Left ventricle myocardium inferior (tissue), 1 donor: Measurements from ENCODE around the gene EHD4. TPM values are rescaled to one million over a fixed set of nuclear protein-coding genes. Genes with fewer than 3 reads are reported as not detected.

ENCODE experiments used
- DNase-seq: peaks from one replicate; pipeline ENCODE4 v3.0.0-alpha.2; 2020
- H3K27ac ChIP-seq: fragments of 200-600 bp; replicated peaks from 2 replicates; pipeline ENCODE4 v1.8.0; 2021
- H3K27me3 ChIP-seq: fragments of 200-600 bp; 2 replicates; pipeline ENCODE4 v1.8.0; 2021; ENCODE audit warnings: low read depth
- H3K36me3 ChIP-seq: fragments of 200-600 bp; 2 replicates; pipeline ENCODE4 v1.8.0; 2021
- H3K4me1 ChIP-seq: fragments of 200-600 bp; 2 replicates; pipeline ENCODE4 v1.8.0; 2021
- H3K4me3 ChIP-seq: fragments of 200-600 bp; 2 replicates; pipeline ENCODE4 v1.8.0; 2021; ENCODE audit warnings: mild to moderate bottlenecking, moderate library complexity
- H3K9me3 ChIP-seq: fragments of 200-600 bp; replicated peaks from 2 replicates; pipeline ENCODE4 v1.8.0; 2021
- CTCF ChIP-seq: fragments of 200-600 bp; IDR thresholded peaks from 2 replicates; pipeline ENCODE4 v1.8.0; 2021; ENCODE audit warnings: antibody characterized with exemption, mild to moderate bottlenecking, borderline replicate concordance
- intact Hi-C: fragments of 100-400 bp; cut with micrococcal nuclease; formaldehyde crosslinking; loops from one replicate; pipeline ENCODE4 v1.11.0; 2022
- total RNA-seq: library from RNA; stranded (reverse); fragmentation: NEBNext Ultra II Directional; extraction: Animal tissue kit (Norgen Biotek cat#: 25700); gene quantifications from one replicate; pipeline ENCODE4 v1.2.1, GENCODE V29; 2021
- donor health status: DM: no; HTN: yes; CAD: no; lungs with severe emphysema.

The EHD4 gene
- total RNA-seq, 1 donor from 2014 or later: 46.4 TPM

GRCh38 chr15:41894251-41894790 is 78.0 kb downstream of the EHD4 start:
- DNase-seq: no peak
- no peak for TF ChIP-seq CTCF
- peak overlapping the region; percentile 64 for H3K4me3 ChIP-seq
- H3K27me3 ChIP-seq: no peaks in the 10 kb centered on the region
- intact Hi-C loops: no loop called here
- H3K27ac ChIP-seq: peak overlapping the region; percentile 91
- peaks cover 23% of the 10 kb centered on the region for H3K36me3 ChIP-seq
- peaks cover 43% of the 10 kb centered on the region for H3K4me1 ChIP-seq
- H3K9me3 ChIP-seq: no peaks in the 10 kb centered on the region

- intact Hi-C loops: no loop called here
- Histone ChIP-seq H3K36me3 (peaks cover 16% of the 10 kb centered on the region), H3K27ac (peak within 1 kb of the TSS; percentile 91), H3K27me3 (no peaks in the 10 kb centered on the region), H3K9me3 (no peaks in the 10 kb centered on the region), H3K4me1 (peaks cover 43% of the 10 kb centered on the region), H3K4me3 (peak within 1 kb of the TSS; percentile 64)
- TF ChIP-seq CTCF: no peak
- DNase-seq: no peak
These were observed 78.7 kb downstream of the EHD4 start, which contains the start of gene SPTBN5 for GRCh38 chr15:41893422-41894250. Gene SPTBN5, minus strand, starts transcription at chr15:41894053. Its CDS starts 556 bp downstream, at chr15:41893497.

GRCh38 chr15:41892621-41893421 is 79.5 kb downstream of the EHD4 start:
- TF ChIP-seq CTCF: no peak
- Histone ChIP-seq H3K4me1 (peaks cover 43% of the 10 kb centered on the region), H3K27ac (peak overlapping the region; percentile 91), H3K9me3 (no peaks in the 10 kb centered on the region), H3K36me3 (peaks cover 8% of the 10 kb centered on the region), H3K27me3 (no peaks in the 10 kb centered on the region), H3K4me3 (peak overlapping the region; percentile 64)
- intact Hi-C loops: no loop called here
- peak; percentile 84 for DNase-seq

GRCh38 chr15:41891946-41892345 is 80.4 kb downstream of the EHD4 start:
- Histone ChIP-seq H3K27me3 (no peaks in the 10 kb centered on the region), H3K4me3 (no peak overlapping the region), H3K27ac (peak overlapping the region; percentile 91), H3K9me3 (no peaks in the 10 kb centered on the region), H3K4me1 (peaks cover 43% of the 10 kb centered on the region), H3K36me3 (peaks cover under 1% of the 10 kb centered on the region)
- no peak for DNase-seq
- intact Hi-C loops: no loop called here
- no peak for TF ChIP-seq CTCF

- Histone ChIP-seq H3K27ac (no peak overlapping the region), H3K36me3 (no peaks in the 10 kb centered on the region), H3K4me3 (no peak overlapping the region), H3K4me1 (peaks cover 43% of the 10 kb centered on the region), H3K27me3 (no peaks in the 10 kb centered on the region), H3K9me3 (no peaks in the 10 kb centered on the region)
- TF ChIP-seq CTCF: no peak
- no peak for DNase-seq
- intact Hi-C loops: no loop called here
These were observed 81.1 kb downstream of the EHD4 start for GRCh38 chr15:41891226-41891625.
